ENCODE data around the gene KIF20B.

DNA sequence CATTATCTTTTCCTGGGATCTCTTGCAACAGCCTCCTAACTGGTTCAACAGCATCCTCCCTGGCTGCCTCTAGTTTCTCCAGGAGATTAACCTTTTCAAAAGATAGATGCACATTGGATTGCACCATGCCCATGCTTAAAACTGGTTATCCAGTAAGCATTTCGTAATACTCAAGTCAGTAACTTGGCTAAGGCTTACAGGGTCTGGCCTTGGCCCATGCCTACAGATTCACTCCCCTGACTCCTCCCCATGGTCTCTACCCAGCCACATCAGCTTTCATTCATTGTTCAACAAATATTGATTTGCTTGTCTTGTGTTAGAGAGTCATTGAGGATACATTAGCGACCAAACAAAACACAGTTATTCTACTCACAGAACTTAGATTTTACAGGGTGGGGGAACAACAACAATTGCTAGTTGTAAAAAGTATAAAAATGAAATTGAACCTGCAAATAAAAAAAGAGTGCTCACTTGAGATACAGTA, 1.8 kb upstream of the KIF20B start:
- no peak for TF ChIP-seq POLR2AphosphoS5 (IDR thresholded peaks at IDR 0.05; ENCODE audit: insufficient read depth in 1 of 2, low read depth in 1 of 2)
- TF ChIP-seq, protein P1, sequence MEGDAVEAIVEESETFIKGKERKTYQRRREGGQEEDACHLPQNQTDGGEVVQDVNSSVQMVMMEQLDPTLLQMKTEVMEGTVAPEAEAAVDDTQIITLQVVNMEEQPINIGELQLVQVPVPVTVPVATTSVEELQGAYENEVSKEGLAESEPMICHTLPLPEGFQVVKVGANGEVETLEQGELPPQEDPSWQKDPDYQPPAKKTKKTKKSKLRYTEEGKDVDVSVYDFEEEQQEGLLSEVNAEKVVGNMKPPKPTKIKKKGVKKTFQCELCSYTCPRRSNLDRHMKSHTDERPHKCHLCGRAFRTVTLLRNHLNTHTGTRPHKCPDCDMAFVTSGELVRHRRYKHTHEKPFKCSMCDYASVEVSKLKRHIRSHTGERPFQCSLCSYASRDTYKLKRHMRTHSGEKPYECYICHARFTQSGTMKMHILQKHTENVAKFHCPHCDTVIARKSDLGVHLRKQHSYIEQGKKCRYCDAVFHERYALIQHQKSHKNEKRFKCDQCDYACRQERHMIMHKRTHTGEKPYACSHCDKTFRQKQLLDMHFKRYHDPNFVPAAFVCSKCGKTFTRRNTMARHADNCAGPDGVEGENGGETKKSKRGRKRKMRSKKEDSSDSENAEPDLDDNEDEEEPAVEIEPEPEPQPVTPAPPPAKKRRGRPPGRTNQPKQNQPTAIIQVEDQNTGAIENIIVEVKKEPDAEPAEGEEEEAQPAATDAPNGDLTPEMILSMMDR (IDR thresholded peaks at IDR 0.05): no peak
